ENCODE results near the gene LDHAL6B. TPM values are rescaled to one million over a fixed set of nuclear protein-coding genes. Genes with fewer than 3 reads are reported as not detected.

Gene LDHAL6B
- total and polyA plus RNA-seq, 4 donors = 0.05 TPM; not detected in 3

- Histone ChIP-seq H3K4me1 (ENCODE audit: control insufficient read depth in 5 of 5, insufficient read depth in 5 of 5, low read length in 5 of 5) (peaks cover 0 to 6% (median 0%) of the 10 kb centered on the region in 5 donors), H3K27ac (ENCODE audit: low read depth in 1 of 2, low read length in 1 of 2) (peak overlapping the region in 1 of 2 donors; percentile 39), H3K9ac (ENCODE audit: insufficient read depth in 1 of 2, low read length in 2 of 2) (no peak overlapping the region), H3K36me3 (ENCODE audit: control insufficient read depth in 4 of 4, insufficient read depth in 4 of 4, low read length in 4 of 4) (peaks cover 0 to 13% (median 2%) of the 10 kb centered on the region in 4 donors), H3K27me3 (ENCODE audit: control insufficient read depth in 3 of 3, insufficient read depth in 3 of 3, low read length in 2 of 3) (no peaks in the 10 kb centered on the region), H3K4me3 (no peak overlapping the region), H3K9me3 (ENCODE audit: control insufficient read depth in 4 of 4, insufficient read depth in 3 of 4, low read length in 3 of 4) (no peaks in the 10 kb centered on the region)
- TF ChIP-seq, protein P1, sequence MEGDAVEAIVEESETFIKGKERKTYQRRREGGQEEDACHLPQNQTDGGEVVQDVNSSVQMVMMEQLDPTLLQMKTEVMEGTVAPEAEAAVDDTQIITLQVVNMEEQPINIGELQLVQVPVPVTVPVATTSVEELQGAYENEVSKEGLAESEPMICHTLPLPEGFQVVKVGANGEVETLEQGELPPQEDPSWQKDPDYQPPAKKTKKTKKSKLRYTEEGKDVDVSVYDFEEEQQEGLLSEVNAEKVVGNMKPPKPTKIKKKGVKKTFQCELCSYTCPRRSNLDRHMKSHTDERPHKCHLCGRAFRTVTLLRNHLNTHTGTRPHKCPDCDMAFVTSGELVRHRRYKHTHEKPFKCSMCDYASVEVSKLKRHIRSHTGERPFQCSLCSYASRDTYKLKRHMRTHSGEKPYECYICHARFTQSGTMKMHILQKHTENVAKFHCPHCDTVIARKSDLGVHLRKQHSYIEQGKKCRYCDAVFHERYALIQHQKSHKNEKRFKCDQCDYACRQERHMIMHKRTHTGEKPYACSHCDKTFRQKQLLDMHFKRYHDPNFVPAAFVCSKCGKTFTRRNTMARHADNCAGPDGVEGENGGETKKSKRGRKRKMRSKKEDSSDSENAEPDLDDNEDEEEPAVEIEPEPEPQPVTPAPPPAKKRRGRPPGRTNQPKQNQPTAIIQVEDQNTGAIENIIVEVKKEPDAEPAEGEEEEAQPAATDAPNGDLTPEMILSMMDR (IDR thresholded peaks at IDR 0.05; ENCODE audit: control extremely low read depth, extremely low read depth) = no peak
- no peak for ATAC-seq (ENCODE audit: insufficient read depth, low FRiP score)
- DNase-seq = no peak
- 89 to 95% methylated on average over 12 of the region's 12 CpGs for WGBS, 2 donors
These were observed 32.4 kb upstream of the LDHAL6B start for GRCh38 chr15:59174151-59174834.

- ATAC-seq (ENCODE audit: insufficient read depth, low FRiP score) = peak; percentile 79
- WGBS, 2 donors = 46 to 69% methylated on average over 10 of the region's 10 CpGs
- TF ChIP-seq, protein P1 (IDR thresholded peaks at IDR 0.05; ENCODE audit: control extremely low read depth, extremely low read depth) = no peak
- peak overlapping the region in 1 of 2 donors; percentile 60 for H3K27ac ChIP-seq (ENCODE audit: low read depth in 1 of 2, low read length in 1 of 2)
- no peak overlapping the region for H3K4me3 ChIP-seq
- peaks cover 0 to 6% (median 0%) of the 10 kb centered on the region in 5 donors for H3K4me1 ChIP-seq (ENCODE audit: control insufficient read depth in 5 of 5, insufficient read depth in 5 of 5, low read length in 5 of 5)
- no peaks in the 10 kb centered on the region for H3K9me3 ChIP-seq (ENCODE audit: control insufficient read depth in 4 of 4, insufficient read depth in 3 of 4, low read length in 3 of 4)
- H3K9ac ChIP-seq (ENCODE audit: insufficient read depth in 1 of 2, low read length in 2 of 2) = no peak overlapping the region
- peaks cover 0 to 14% (median 2%) of the 10 kb centered on the region in 4 donors for H3K36me3 ChIP-seq (ENCODE audit: control insufficient read depth in 4 of 4, insufficient read depth in 4 of 4, low read length in 4 of 4)
- no peaks in the 10 kb centered on the region for H3K27me3 ChIP-seq (ENCODE audit: control insufficient read depth in 3 of 3, insufficient read depth in 3 of 3, low read length in 2 of 3)
- DNase-seq = peak; percentile 39 to 61 (median 41)
These were observed 31.5 kb upstream of the LDHAL6B start for GRCh38 chr15:59174835-59175831.

- Histone ChIP-seq H3K27me3 (ENCODE audit: control insufficient read depth in 3 of 3, insufficient read depth in 3 of 3, low read length in 2 of 3) (no peaks in the 10 kb centered on the region), H3K36me3 (ENCODE audit: control insufficient read depth in 4 of 4, insufficient read depth in 4 of 4, low read length in 4 of 4) (peaks cover 0 to 5% (median 2%) of the 10 kb centered on the region in 4 donors), H3K9ac (ENCODE audit: insufficient read depth in 1 of 2, low read length in 2 of 2) (no peak overlapping the region), H3K27ac (ENCODE audit: low read depth in 1 of 2, low read length in 1 of 2) (peak overlapping the region in 1 of 2 donors; percentile 76), H3K4me3 (no peak overlapping the region), H3K4me1 (ENCODE audit: control insufficient read depth in 5 of 5, insufficient read depth in 5 of 5, low read length in 5 of 5) (peaks cover 0 to 4% (median 0%) of the 10 kb centered on the region in 5 donors), H3K9me3 (ENCODE audit: control insufficient read depth in 4 of 4, insufficient read depth in 3 of 4, low read length in 3 of 4) (peaks cover 0 to 2% (median 0%) of the 10 kb centered on the region in 4 donors)
- ATAC-seq (ENCODE audit: insufficient read depth, low FRiP score) (no peak), DNase-seq (no peak)
- TF ChIP-seq, protein P1 (IDR thresholded peaks at IDR 0.05; ENCODE audit: control extremely low read depth, extremely low read depth) = no peak
- 59 to 72% methylated on average over 9 of the region's 9 CpGs for WGBS, 2 donors
These were observed 29.9 kb upstream of the LDHAL6B start for GRCh38 chr15:59176653-59177316.

Data from lung (tissue), 12 donors.